ENCODE results near the gene AIRE.
"Not testable (repeated sequence)": the region's sequence is repeated elsewhere in the genome, so short reads cannot be mapped to it uniquely, and the experiment has no call there.

The AIRE gene

GRCh38 chr21:44243980-44244379 lies 41.7 kb upstream of the AIRE start:
- not testable (repeated sequence) for H2BK120ac ChIP-seq (ENCODE audit: low read depth, low read length); H3K27me3 ChIP-seq (ENCODE audit: control insufficient read depth in 3 of 3, insufficient read depth in 3 of 3, low read depth in 1 of 3, low read length in 3 of 3); H2BK15ac ChIP-seq (ENCODE audit: low read length); H3K14ac ChIP-seq (ENCODE audit: low read length); H3K9me3 ChIP-seq (replicated peaks in 1 of 2; ENCODE audit: control insufficient read depth in 2 of 2, insufficient read depth in 1 of 2, low read depth in 1 of 2, low read length in 2 of 2); H2AFZ ChIP-seq (ENCODE audit: low read length); H3K27ac ChIP-seq (replicated peaks; ENCODE audit: low read length); H3K18ac ChIP-seq (ENCODE audit: low read length); H2AK5ac ChIP-seq (ENCODE audit: low read depth, low read length); H3K23ac ChIP-seq (ENCODE audit: low read depth, low read length, poor library complexity); H4K8ac ChIP-seq (ENCODE audit: low read depth, low read length); H3K36me3 ChIP-seq (replicated peaks in 1 of 2; ENCODE audit: control insufficient read depth in 2 of 2, insufficient read depth in 2 of 2, low read length in 2 of 2); H3K4me1 ChIP-seq (ENCODE audit: control insufficient read depth in 2 of 2, insufficient read depth in 1 of 2, low read depth in 1 of 2, low read length in 2 of 2); H2BK5ac ChIP-seq (ENCODE audit: low read length); H3K4me2 ChIP-seq (ENCODE audit: insufficient read depth, low read length, poor library complexity, severe bottlenecking); DNase-seq (ENCODE audit: low spot score); H4K91ac ChIP-seq (ENCODE audit: low read depth, low read length, poor library complexity); H3K79me1 ChIP-seq (ENCODE audit: low read depth, low read length); H2BK12ac ChIP-seq (ENCODE audit: low read length); H3K4ac ChIP-seq (ENCODE audit: low read length); H3K4me3 ChIP-seq (ENCODE audit: low read length in 2 of 2); H3K9ac ChIP-seq (ENCODE audit: low read depth, low read length, poor library complexity)
- no CpG with 5 or more reads among the region's 15 CpGs for WGBS, 2 donors (ENCODE audit: extremely low coverage in 2 of 2, insufficient read length in 2 of 2, insufficient replicate concordance in 1 of 2)

GRCh38 chr21:44247904-44248303 lies 37.8 kb upstream of the AIRE start:
- not testable (repeated sequence) for DNase-seq (ENCODE audit: low spot score); H2AFZ ChIP-seq (ENCODE audit: low read length); H2AK5ac ChIP-seq (ENCODE audit: low read depth, low read length); H3K23ac ChIP-seq (ENCODE audit: low read depth, low read length, poor library complexity); H4K8ac ChIP-seq (ENCODE audit: low read depth, low read length); H2BK12ac ChIP-seq (ENCODE audit: low read length); H3K9me3 ChIP-seq (replicated peaks in 1 of 2; ENCODE audit: control insufficient read depth in 2 of 2, insufficient read depth in 1 of 2, low read depth in 1 of 2, low read length in 2 of 2); H3K4ac ChIP-seq (ENCODE audit: low read length); H3K27ac ChIP-seq (replicated peaks; ENCODE audit: low read length); H3K14ac ChIP-seq (ENCODE audit: low read length); H3K4me3 ChIP-seq (ENCODE audit: low read length in 2 of 2); H3K36me3 ChIP-seq (replicated peaks in 1 of 2; ENCODE audit: control insufficient read depth in 2 of 2, insufficient read depth in 2 of 2, low read length in 2 of 2); H3K9ac ChIP-seq (ENCODE audit: low read depth, low read length, poor library complexity); H3K4me1 ChIP-seq (ENCODE audit: control insufficient read depth in 2 of 2, insufficient read depth in 1 of 2, low read depth in 1 of 2, low read length in 2 of 2); H2BK120ac ChIP-seq (ENCODE audit: low read depth, low read length); H3K4me2 ChIP-seq (ENCODE audit: insufficient read depth, low read length, poor library complexity, severe bottlenecking); H2BK15ac ChIP-seq (ENCODE audit: low read length); H3K27me3 ChIP-seq (ENCODE audit: control insufficient read depth in 3 of 3, insufficient read depth in 3 of 3, low read depth in 1 of 3, low read length in 3 of 3); H4K91ac ChIP-seq (ENCODE audit: low read depth, low read length, poor library complexity); H3K79me1 ChIP-seq (ENCODE audit: low read depth, low read length); H3K18ac ChIP-seq (ENCODE audit: low read length); H2BK5ac ChIP-seq (ENCODE audit: low read length)
- WGBS, 2 donors (ENCODE audit: extremely low coverage in 2 of 2, insufficient read length in 2 of 2, insufficient replicate concordance in 1 of 2), result no CpG with 5 or more reads among the region's 17 CpGs

GRCh38 chr21:44249204-44250037 lies 36.3 kb upstream of the AIRE start:
- H2BK120ac ChIP-seq (ENCODE audit: low read depth, low read length); H3K4ac ChIP-seq (ENCODE audit: low read length); H4K91ac ChIP-seq (ENCODE audit: low read depth, low read length, poor library complexity); H3K9ac ChIP-seq (ENCODE audit: low read depth, low read length, poor library complexity); H2BK12ac ChIP-seq (ENCODE audit: low read length); H3K79me1 ChIP-seq (ENCODE audit: low read depth, low read length); H2BK15ac ChIP-seq (ENCODE audit: low read length); H3K4me3 ChIP-seq (ENCODE audit: low read length in 2 of 2); H2BK5ac ChIP-seq (ENCODE audit: low read length); H3K23ac ChIP-seq (ENCODE audit: low read depth, low read length, poor library complexity); H3K27me3 ChIP-seq (ENCODE audit: control insufficient read depth in 3 of 3, insufficient read depth in 3 of 3, low read depth in 1 of 3, low read length in 3 of 3); DNase-seq (ENCODE audit: low spot score); H3K18ac ChIP-seq (ENCODE audit: low read length); H3K27ac ChIP-seq (replicated peaks; ENCODE audit: low read length); H3K4me2 ChIP-seq (ENCODE audit: insufficient read depth, low read length, poor library complexity, severe bottlenecking); H3K9me3 ChIP-seq (replicated peaks in 1 of 2; ENCODE audit: control insufficient read depth in 2 of 2, insufficient read depth in 1 of 2, low read depth in 1 of 2, low read length in 2 of 2); H2AFZ ChIP-seq (ENCODE audit: low read length); H2AK5ac ChIP-seq (ENCODE audit: low read depth, low read length); H3K4me1 ChIP-seq (ENCODE audit: control insufficient read depth in 2 of 2, insufficient read depth in 1 of 2, low read depth in 1 of 2, low read length in 2 of 2); H3K14ac ChIP-seq (ENCODE audit: low read length); H4K8ac ChIP-seq (ENCODE audit: low read depth, low read length); H3K36me3 ChIP-seq (replicated peaks in 1 of 2; ENCODE audit: control insufficient read depth in 2 of 2, insufficient read depth in 2 of 2, low read length in 2 of 2): not testable (repeated sequence)
- no CpG with 5 or more reads among the region's 33 CpGs for WGBS, 2 donors (ENCODE audit: extremely low coverage in 2 of 2, insufficient read length in 2 of 2, insufficient replicate concordance in 1 of 2)

- no peak overlapping the region for H2AFZ ChIP-seq (ENCODE audit: low read length)
- H3K36me3 ChIP-seq (replicated peaks in 1 of 2; ENCODE audit: control insufficient read depth in 2 of 2, insufficient read depth in 2 of 2, low read length in 2 of 2), result no peaks in the 10 kb centered on the region
- peak overlapping the region; percentile 42 for H2BK5ac ChIP-seq (ENCODE audit: low read length)
- H4K91ac ChIP-seq (ENCODE audit: low read depth, low read length, poor library complexity), result no peak overlapping the region
- H3K23ac ChIP-seq (ENCODE audit: low read depth, low read length, poor library complexity), result peak overlapping the region; percentile 31
- DNase-seq (ENCODE audit: low spot score), result no peak
- no peaks in the 10 kb centered on the region for H3K9me3 ChIP-seq (replicated peaks in 1 of 2; ENCODE audit: control insufficient read depth in 2 of 2, insufficient read depth in 1 of 2, low read depth in 1 of 2, low read length in 2 of 2)
- H3K4me3 ChIP-seq (ENCODE audit: low read length in 2 of 2), result no peak overlapping the region
- peak overlapping the region; percentile 21 for H3K9ac ChIP-seq (ENCODE audit: low read depth, low read length, poor library complexity)
- H3K79me1 ChIP-seq (ENCODE audit: low read depth, low read length), result no peaks in the 10 kb centered on the region
- no peak overlapping the region for H2BK120ac ChIP-seq (ENCODE audit: low read depth, low read length)
- no peak overlapping the region for H3K27ac ChIP-seq (replicated peaks; ENCODE audit: low read length)
- peaks cover 0 to 20% (median 0%) of the 10 kb centered on the region in 3 experiments for H3K27me3 ChIP-seq (ENCODE audit: control insufficient read depth in 3 of 3, insufficient read depth in 3 of 3, low read depth in 1 of 3, low read length in 3 of 3)
- H2BK15ac ChIP-seq (ENCODE audit: low read length), result peak overlapping the region; percentile 71
- no peak overlapping the region for H3K14ac ChIP-seq (ENCODE audit: low read length)
- H3K4ac ChIP-seq (ENCODE audit: low read length), result no peak overlapping the region
- no peak overlapping the region for H3K4me2 ChIP-seq (ENCODE audit: insufficient read depth, low read length, poor library complexity, severe bottlenecking)
- no peaks in the 10 kb centered on the region for H3K4me1 ChIP-seq (ENCODE audit: control insufficient read depth in 2 of 2, insufficient read depth in 1 of 2, low read depth in 1 of 2, low read length in 2 of 2)
- H2BK12ac ChIP-seq (ENCODE audit: low read length), result peak overlapping the region; percentile 84
- peak overlapping the region; percentile 17 for H4K8ac ChIP-seq (ENCODE audit: low read depth, low read length)
- no CpG with 5 or more reads among the region's 29 CpGs for WGBS, 2 donors (ENCODE audit: extremely low coverage in 2 of 2, insufficient read length in 2 of 2, insufficient replicate concordance in 1 of 2)
- peak overlapping the region; percentile 76 for H3K18ac ChIP-seq (ENCODE audit: low read length)
- peak overlapping the region; percentile 74 for H2AK5ac ChIP-seq (ENCODE audit: low read depth, low read length)
Measured at GRCh38 chr21:44253832-44254710, 31.6 kb upstream of the AIRE start.

Measured in neuronal stem cell (in vitro differentiated cells).